Fibroblast of pulmonary artery (primary cell): ENCODE data around the gene SCMH1.

Experiments
- DNase-seq: peaks from one replicate; pipeline ENCODE4 v3.0.0-alpha.2; 2010; ENCODE audit warnings: low read depth
- H3K4me3 ChIP-seq: replicated peaks from 2 replicates; pipeline ENCODE4 v1.5.1; 2011; ENCODE audit warnings: low read depth, mild to moderate bottlenecking, control low read depth, low read length, moderate library complexity
- CTCF ChIP-seq: IDR thresholded peaks from 2 replicates; pipeline ENCODE4 v1.5.1; 2011; ENCODE audit warnings: mild to moderate bottlenecking, control low read depth, low read length, inconsistent platforms; ENCODE audit errors: missing control alignments

Gene SCMH1

DNA sequence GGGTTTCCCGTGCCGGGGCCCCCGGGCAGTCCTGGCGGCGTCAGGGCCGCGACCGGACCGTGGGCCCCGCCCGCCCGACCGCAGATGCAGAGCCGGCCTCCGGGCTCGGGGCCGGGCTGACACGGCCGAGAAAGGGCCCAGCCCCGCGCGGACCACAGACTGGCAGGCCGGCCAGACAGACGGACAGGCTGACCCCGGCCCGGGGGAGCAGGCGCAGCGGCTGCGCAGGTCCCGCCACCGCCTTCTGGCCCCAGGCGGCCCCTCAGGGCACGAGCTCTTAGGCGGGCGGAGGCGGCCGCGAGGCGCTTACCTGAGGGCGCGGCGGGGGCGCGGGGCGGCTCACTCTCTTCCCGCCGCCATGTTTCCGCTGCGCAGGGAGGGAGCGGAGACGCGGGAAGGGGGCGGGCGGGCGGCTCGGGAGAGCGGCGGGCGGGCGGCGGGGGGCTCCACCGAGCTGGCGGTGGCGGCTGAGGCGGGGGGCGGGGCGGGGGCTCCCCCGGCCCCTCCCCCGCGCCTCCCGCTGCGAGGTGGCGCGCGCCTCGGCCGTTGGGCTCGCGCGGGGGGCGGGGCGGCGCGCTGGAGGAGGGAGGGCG lies at the start of gene SCMH1:
Gene SCMH1 (minus strand): TSS at position 558 of the 593 bp plus-strand sequence. CDS start 56,173 bp downstream, outside the sequence.
- peak; percentile 38 for DNase-seq
- no peak for TF ChIP-seq CTCF
- H3K4me3 ChIP-seq: peak within 1 kb of the TSS; percentile 65

DNA sequence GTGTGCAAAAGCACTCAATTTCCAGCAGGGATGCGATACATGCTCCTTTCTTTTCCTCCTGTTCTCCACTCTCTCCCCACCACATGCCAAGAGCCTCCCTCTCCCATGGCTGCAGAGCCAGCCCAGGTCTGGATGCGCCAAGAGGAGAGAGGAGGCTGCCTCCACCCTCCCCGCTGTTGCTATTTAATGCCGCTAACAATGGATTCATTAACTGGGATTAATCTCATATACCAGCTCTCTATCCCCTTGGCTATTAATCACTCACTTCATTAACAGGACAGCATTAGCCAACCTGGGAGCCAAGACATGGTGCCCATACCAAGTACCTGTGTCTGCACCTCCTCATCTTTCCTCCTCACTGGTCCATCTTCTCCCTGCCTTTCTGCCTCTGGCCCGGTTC lies 49.1 kb upstream of the SCMH1 start:
- DNase-seq: no peak
- no peak for TF ChIP-seq CTCF
- H3K4me3 ChIP-seq: no peak overlapping the region

DNA sequence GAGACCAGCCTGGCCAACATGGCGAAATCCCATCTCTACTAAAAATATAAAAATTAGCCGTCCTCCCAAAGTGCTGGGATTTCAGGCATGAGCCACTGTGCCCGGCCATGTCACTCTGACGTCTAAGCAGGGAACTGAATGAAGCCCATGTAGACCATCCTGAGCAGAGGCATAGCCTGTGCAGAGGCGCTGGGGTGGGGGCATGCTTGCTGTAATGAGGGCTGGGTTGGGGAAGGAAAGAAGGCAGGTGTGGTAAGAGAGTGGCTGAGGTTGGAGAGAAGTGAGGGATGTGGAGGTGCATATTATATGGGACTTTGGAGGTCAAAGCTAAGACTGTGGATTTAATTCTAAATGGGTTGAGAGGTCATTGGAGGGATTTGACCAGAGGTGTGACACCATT lies 47.1 kb upstream of the SCMH1 start:
- no peak for TF ChIP-seq CTCF
- DNase-seq: no peak
- no peak overlapping the region for H3K4me3 ChIP-seq

DNA sequence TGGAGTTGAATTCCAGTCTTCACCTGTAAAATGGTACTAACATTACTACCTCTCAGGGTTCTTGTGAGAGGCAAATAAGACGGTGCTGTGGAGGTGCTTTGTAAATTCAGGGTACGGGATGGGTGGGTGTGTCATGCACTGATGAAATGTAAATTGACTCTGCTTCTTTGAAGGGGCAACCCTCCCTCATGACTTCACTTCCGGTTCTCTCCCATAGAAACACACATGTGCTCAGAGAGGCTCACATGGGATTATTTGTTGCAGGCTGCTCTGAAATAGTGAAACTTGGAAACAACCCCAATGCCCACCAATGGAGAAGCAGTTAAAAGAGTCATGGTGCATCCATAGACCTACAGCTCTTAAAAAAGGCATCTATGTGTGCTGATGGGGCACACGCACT lies 44.9 kb upstream of the SCMH1 start:
- DNase-seq: no peak
- H3K4me3 ChIP-seq: no peak overlapping the region
- no peak for TF ChIP-seq CTCF

DNA sequence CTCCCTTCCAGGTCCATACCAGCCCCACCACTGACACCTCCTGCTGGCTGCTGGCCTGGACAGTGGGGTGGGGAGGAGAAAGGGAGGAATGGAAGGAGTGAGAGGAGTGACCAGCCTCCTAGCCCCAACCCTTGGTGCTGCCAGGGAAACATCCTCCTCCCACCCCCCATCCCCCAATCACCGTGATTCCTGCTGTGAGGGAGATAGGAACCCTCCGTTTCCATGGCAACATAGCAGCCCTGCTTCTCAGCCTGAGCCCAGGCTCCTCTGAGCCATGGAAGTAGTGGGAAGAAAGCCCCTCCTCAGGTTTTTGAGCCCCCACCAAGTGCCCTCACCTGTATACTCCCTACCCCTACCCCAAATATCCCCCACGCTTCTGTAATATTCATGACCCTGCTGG lies 44.4 kb upstream of the SCMH1 start:
- no peak for DNase-seq
- no peak for TF ChIP-seq CTCF
- H3K4me3 ChIP-seq: no peak overlapping the region

GRCh38 chr1:41285818-41286217 lies 43.7 kb upstream of the SCMH1 start:
- no peak for DNase-seq

More at GRCh38 chr1:41285818-41286217, 43.7 kb upstream of the SCMH1 start:
- no peak overlapping the region for H3K4me3 ChIP-seq
- no peak for TF ChIP-seq CTCF
